Mucosa of descending colon (tissue), 3 donors: ENCODE data around the gene GNG10. TPM values are rescaled to one million over a fixed set of nuclear protein-coding genes. Genes with fewer than 3 reads are reported as not detected.

Experiments used
- ATAC-seq: fragments of 200-7000 bp; cut with Tn5 transposase; one replicate; pipeline ENCODE4 v1.9.1; 2020; ENCODE audit warnings: mild to moderate bottlenecking, moderate library complexity
- DNase-seq, 3 donors: peaks; one replicate each; pipeline ENCODE4 v3.0.0-alpha.2; 2020
- H3K36me3 ChIP-seq: fragments of 200-600 bp; one replicate; pipeline ENCODE4 v1.8.0; 2021; ENCODE audit warnings: low read depth, mild to moderate bottlenecking
- H3K4me1 ChIP-seq: fragments of 200-600 bp; one replicate; pipeline ENCODE4 v1.8.0; 2021; ENCODE audit warnings: low read depth, mild to moderate bottlenecking
- H3K4me3 ChIP-seq: fragments of 200-600 bp; one replicate; pipeline ENCODE4 v1.8.0; 2021; ENCODE audit warnings: mild to moderate bottlenecking
- H3K9me3 ChIP-seq: fragments of 200-600 bp; one replicate; pipeline ENCODE4 v1.8.0; 2021; ENCODE audit warnings: mild to moderate bottlenecking
- intact Hi-C, 2 donors: fragments of 100-400 bp; cut with DNase I in 1 of 2; cut with micrococcal nuclease in 1 of 2; formaldehyde crosslinking; loops; one replicate each; pipeline versions ENCODE4 v1.11.0 to v1.11.1; 2022; cut with DNase I, micrococcal nuclease
- total RNA-seq, 3 donors: library from RNA; stranded (reverse); fragmentation: NEBNext Ultra II Directional in 2 of 3; extraction: Animal tissue kit (Norgen Biotek cat#: 25700) in 2 of 3; gene quantifications; one replicate each; pipeline versions ENCODE4 v1.2.1 to v1.2.4, GENCODE V29; 2021 to 2023
- TF ChIP-seq, protein P1 (sequence below): fragments of 200-600 bp; IDR thresholded peaks from one replicate; pipeline ENCODE4 v1.8.0; 2022; ENCODE audit warnings: antibody characterized with exemption, mild to moderate bottlenecking
- donor health status: DM: no; HTN: no; CAD: no; lungs with moderate emphysema.
- donor health status: DM: no; HTN: no; CAD: no.
- donor health status: DM: no; HTN: yes; CAD: no.

Gene GNG10
- total RNA-seq, 3 donors from 2014 or later, result 16.7 to 33.1 (median 24.6) TPM

DNA sequence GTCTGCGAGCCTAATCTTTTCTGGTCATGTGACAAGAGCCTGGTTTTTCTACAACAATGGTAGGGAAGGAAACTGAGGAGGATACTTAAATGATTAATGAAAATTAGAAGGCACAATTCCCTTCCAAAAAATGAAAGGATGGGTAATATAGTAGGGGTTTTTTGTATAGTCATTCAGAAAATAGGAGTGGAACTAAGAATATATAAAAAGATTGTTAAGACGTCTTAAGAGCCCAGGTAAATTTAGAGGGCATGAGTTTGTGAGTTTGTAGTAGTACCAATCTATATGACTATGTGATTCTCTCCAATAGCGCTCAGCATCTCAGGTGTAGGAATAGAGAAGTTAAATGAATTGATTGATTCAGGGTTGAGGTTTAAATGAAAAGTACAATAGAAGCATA, 50.1 kb downstream of the GNG10 start:
- no peak for ATAC-seq
- intact Hi-C loops, result no loop called here
- H3K4me3 ChIP-seq, result no peak overlapping the region

DNA sequence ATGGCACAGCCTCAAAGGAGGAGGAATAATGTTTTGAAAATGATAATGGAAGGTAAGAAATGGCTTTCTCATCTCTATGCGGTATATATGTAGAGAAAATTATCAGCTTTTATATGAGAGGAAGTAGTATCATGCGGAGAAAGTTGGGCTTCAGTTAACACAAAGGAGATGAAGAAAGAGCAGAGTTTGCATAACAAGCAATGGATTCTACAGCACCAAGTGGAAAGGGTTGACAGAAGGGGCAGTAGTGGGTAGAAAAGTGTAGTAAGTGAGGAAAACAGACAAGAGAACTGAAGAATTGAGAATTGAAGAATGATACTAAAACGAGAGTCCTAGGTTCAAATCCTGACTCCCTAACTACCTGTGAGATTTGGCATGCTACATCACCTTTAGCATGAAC, 51.0 kb downstream of the GNG10 start:
- DNase-seq (no peak), ATAC-seq (no peak)
- Histone ChIP-seq H3K9me3 (no peaks in the 10 kb centered on the region), H3K36me3 (no peaks in the 10 kb centered on the region), H3K4me3 (no peak overlapping the region), H3K4me1 (no peaks in the 10 kb centered on the region)
- intact Hi-C loops, result no loop called here
- TF ChIP-seq, protein P1, sequence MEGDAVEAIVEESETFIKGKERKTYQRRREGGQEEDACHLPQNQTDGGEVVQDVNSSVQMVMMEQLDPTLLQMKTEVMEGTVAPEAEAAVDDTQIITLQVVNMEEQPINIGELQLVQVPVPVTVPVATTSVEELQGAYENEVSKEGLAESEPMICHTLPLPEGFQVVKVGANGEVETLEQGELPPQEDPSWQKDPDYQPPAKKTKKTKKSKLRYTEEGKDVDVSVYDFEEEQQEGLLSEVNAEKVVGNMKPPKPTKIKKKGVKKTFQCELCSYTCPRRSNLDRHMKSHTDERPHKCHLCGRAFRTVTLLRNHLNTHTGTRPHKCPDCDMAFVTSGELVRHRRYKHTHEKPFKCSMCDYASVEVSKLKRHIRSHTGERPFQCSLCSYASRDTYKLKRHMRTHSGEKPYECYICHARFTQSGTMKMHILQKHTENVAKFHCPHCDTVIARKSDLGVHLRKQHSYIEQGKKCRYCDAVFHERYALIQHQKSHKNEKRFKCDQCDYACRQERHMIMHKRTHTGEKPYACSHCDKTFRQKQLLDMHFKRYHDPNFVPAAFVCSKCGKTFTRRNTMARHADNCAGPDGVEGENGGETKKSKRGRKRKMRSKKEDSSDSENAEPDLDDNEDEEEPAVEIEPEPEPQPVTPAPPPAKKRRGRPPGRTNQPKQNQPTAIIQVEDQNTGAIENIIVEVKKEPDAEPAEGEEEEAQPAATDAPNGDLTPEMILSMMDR, result no peak

More for the DNA sequence above, 50.1 kb downstream of the GNG10 start:
- Histone ChIP-seq H3K9me3 (no peaks in the 10 kb centered on the region), H3K36me3 (no peaks in the 10 kb centered on the region), H3K4me1 (no peaks in the 10 kb centered on the region)
- DNase-seq, result no peak
- TF ChIP-seq, protein P1, result no peak

DNA sequence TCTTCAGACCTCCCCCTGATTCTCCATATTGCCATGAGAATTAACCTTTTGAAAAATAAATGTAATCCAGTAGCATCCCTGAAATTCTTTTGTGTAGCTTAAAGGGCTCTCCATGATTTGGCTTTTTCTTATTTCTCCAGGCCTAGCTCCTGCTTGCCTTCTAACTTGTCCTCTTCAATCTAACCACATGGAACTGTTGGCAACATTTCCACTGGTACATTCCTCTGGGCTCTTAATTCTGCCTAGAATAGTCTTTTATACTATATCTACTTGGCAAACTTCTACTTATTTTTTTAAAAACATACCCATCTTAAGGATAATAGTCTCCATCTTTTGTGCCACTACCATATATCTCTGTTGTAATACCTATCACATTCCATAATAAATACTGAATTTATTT, 54.1 kb downstream of the GNG10 start:
- ATAC-seq, result no peak
- Histone ChIP-seq H3K36me3 (no peaks in the 10 kb centered on the region), H3K4me1 (no peaks in the 10 kb centered on the region), H3K9me3 (no peaks in the 10 kb centered on the region), H3K4me3 (no peak overlapping the region)
- intact Hi-C loops, result no loop called here
- no peak for DNase-seq
- TF ChIP-seq, protein P1, result no peak

DNA sequence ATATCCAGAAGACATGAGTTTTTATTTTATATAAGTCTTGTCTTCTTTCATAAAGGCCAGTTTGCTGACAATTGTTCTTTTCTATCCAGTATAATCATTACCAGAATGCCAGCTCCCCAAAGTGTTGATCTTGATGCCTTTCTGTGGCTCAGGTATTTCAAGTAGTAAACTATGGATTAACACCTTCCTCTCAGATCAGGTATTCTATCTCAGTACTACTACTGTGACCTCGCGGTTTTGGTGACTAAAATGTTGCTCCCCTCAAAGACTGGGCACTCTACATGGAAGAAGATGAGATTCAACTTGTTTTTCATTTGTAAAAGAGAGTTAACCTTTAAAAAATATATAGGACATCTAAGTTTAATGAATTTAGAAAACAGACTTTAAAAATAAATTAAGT, 58.1 kb downstream of the GNG10 start:
- intact Hi-C loops, result no loop called here
- no peaks in the 10 kb centered on the region for H3K4me1 ChIP-seq
- TF ChIP-seq, protein P1, result no peak
- H3K9me3 ChIP-seq, result no peaks in the 10 kb centered on the region
- H3K36me3 ChIP-seq, result no peaks in the 10 kb centered on the region
- no peak overlapping the region for H3K4me3 ChIP-seq
- DNase-seq (no peak), ATAC-seq (no peak)

Other genes starting within 250 kb of the GNG10 start
- gene ECPAS, start 177.2 kb upstream of the GNG10 start, total RNA-seq, result 100 to 1,000 TPM in 1 of 3 donors, 10 to 100 TPM in 2; 77.4 to 102 (median 82.8) TPM
- 10 to 100 TPM in 1 of 3 donors, 1 to 10 TPM in 2; 1.3 to 27.4 (median 2.0) TPM for gene ZNF483, start 136.4 kb upstream of the GNG10 start, total RNA-seq
- gene PTGR1, start 62.0 kb upstream of the GNG10 start, total RNA-seq, result 10 to 100 TPM; 41.5 to 83.7 (median 48.7) TPM
- 1 to 10 TPM; 7.5 to 8.0 (median 7.7) TPM for gene DNAJC25, start 30.3 kb upstream of the GNG10 start, total RNA-seq
- gene SHOC1, start 133.3 kb downstream of the GNG10 start, total RNA-seq, result not detected
- gene UGCG, start 235.2 kb downstream of the GNG10 start, total RNA-seq, result 10 to 100 TPM; 36.5 to 48.2 (median 39.8) TPM